Kidney (tissue), 14 donors: Measurements from ENCODE around the gene ACP4. TPM values are rescaled to one million over a fixed set of nuclear protein-coding genes. Genes with fewer than 3 reads are reported as not detected.
A peak's percentile ranks its signal among the peaks of the same experiment; 100 is the strongest.

Source experiments
- DNase-seq, 5 donors: peaks; one replicate each; pipeline ENCODE4 v3.0.0-alpha.2; 2013 to 2020
- FAIRE-seq: peaks from 2 replicates; lab custom pipeline; 2012; peaks lifted over from hg19 to GRCh38; lab: Jason Lieb, UNC
- H3K27ac ChIP-seq, 2 donors: one replicate each; pipeline ENCODE4 v1.7.0; 2013; ENCODE audit warnings: low read depth in 2 of 2, low read length in 2 of 2, inconsistent platforms in 1 of 2
- H3K27me3 ChIP-seq: one replicate; pipeline ENCODE4 v1.7.1; 2013; ENCODE audit warnings: low read length, inconsistent platforms; ENCODE audit not compliant: control insufficient read depth, insufficient read depth
- H3K36me3 ChIP-seq, 3 donors: one replicate each; pipeline versions ENCODE4 v1.7.0 to v1.7.1; 2013; ENCODE audit warnings: low read length in 3 of 3, control low read depth in 1 of 3, inconsistent platforms in 1 of 3; ENCODE audit not compliant: insufficient read depth in 3 of 3, control insufficient read depth in 2 of 3
- H3K4me1 ChIP-seq, 3 donors: one replicate each; pipeline versions ENCODE4 v1.7.0 to v1.7.1; 2013; ENCODE audit warnings: low read length in 3 of 3, inconsistent platforms in 1 of 3, low read depth in 1 of 3; ENCODE audit not compliant: control insufficient read depth in 2 of 3, insufficient read depth in 2 of 3
- H3K4me3 ChIP-seq, 3 donors: one replicate each; pipeline versions ENCODE4 v1.7.0 to v1.8.1; 2013; ENCODE audit warnings: low read length in 3 of 3, control low read depth in 1 of 3, inconsistent platforms in 1 of 3
- H3K9ac ChIP-seq, 3 donors: one replicate each; pipeline versions ENCODE4 v1.7.0 to v1.7.1; 2013; ENCODE audit warnings: low read length in 3 of 3, control low read depth in 1 of 3, inconsistent platforms in 1 of 3
- H3K9me3 ChIP-seq, 3 donors: one replicate each; pipeline versions ENCODE4 v1.7.0 to v1.7.1; 2013; ENCODE audit warnings: low read length in 3 of 3, control low read depth in 1 of 3, inconsistent platforms in 1 of 3; ENCODE audit not compliant: control insufficient read depth in 2 of 3, insufficient read depth in 1 of 3
- intact Hi-C: fragments of 100-400 bp; cut with DNase I; formaldehyde crosslinking; loops from one replicate; pipeline ENCODE4 v1.11.1; 2022
- polyA plus RNA-seq: library from polyadenylated mRNA; stranded (reverse); fragments of 350-450 nt; fragmentation: Illumina TruSeq; extraction: RNeasy Lipid Tissue Mini Kit (QIAGEN cat#74804); gene quantifications from one replicate; pipeline ENCODE4 v1.2.3, GENCODE V29; 2014; ENCODE audit warnings: low read depth, low replicate concordance; ENCODE audit not compliant: insufficient read depth
- total RNA-seq: library from RNA; stranded (reverse); fragmentation: NEBNext Ultra II Directional; extraction: Animal tissue kit (Norgen Biotek cat#: 25700); gene quantifications from one replicate; pipeline ENCODE4 v1.2.1, GENCODE V29; 2021
- TF ChIP-seq, protein P1 (sequence below): IDR thresholded peaks from 3 replicates; pipeline ENCODE4 v1.5.1; 2012; ENCODE audit warnings: mild to moderate bottlenecking, moderate library complexity, borderline replicate concordance; ENCODE audit not compliant: insufficient read depth; ENCODE audit errors: extremely low read depth
- donor health status: control.
- donor health status: control.
- donor health status: control.
- donor health status: control.
- donor health status: control.
- donor health status: DM: yes; HTN: yes; CAD: no.
- donor health status: Normal renal cell carcinoma (clear cell type).

ACP4 gene
- total and polyA plus RNA-seq, 2 donors from 2014 or later = not detected

DNA sequence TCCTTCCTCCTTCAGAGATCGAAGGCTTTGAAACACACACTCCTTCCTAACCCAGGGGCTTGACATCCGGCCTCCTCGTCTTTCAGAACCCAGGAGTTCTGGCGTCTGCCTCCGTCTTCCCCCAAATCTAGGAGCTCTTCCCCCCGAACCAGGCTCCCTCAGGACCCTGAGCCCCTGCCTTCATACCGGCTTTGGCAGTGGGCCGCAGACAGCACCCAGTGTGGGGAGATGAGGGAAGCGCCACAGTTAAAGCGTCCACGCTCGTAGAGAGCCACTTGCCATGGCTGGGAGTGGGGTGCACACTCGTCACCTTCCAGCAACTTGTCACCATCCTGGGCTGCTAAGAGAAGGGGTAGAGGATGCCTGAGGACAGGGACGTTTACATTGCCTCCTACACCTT lies 37.3 kb downstream of the ACP4 start:
- TF ChIP-seq, protein P1, sequence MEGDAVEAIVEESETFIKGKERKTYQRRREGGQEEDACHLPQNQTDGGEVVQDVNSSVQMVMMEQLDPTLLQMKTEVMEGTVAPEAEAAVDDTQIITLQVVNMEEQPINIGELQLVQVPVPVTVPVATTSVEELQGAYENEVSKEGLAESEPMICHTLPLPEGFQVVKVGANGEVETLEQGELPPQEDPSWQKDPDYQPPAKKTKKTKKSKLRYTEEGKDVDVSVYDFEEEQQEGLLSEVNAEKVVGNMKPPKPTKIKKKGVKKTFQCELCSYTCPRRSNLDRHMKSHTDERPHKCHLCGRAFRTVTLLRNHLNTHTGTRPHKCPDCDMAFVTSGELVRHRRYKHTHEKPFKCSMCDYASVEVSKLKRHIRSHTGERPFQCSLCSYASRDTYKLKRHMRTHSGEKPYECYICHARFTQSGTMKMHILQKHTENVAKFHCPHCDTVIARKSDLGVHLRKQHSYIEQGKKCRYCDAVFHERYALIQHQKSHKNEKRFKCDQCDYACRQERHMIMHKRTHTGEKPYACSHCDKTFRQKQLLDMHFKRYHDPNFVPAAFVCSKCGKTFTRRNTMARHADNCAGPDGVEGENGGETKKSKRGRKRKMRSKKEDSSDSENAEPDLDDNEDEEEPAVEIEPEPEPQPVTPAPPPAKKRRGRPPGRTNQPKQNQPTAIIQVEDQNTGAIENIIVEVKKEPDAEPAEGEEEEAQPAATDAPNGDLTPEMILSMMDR = no peak
- intact Hi-C loops = no loop called here
- FAIRE-seq = no peak
- Histone ChIP-seq H3K27ac (no peak overlapping the region), H3K36me3 (no peaks in the 10 kb centered on the region), H3K27me3 (no peaks in the 10 kb centered on the region), H3K4me1 (peaks cover 0 to 7% (median 0%) of the 10 kb centered on the region in 3 donors), H3K9me3 (no peaks in the 10 kb centered on the region), H3K4me3 (no peak overlapping the region), H3K9ac (no peak overlapping the region)
- peak in 1 of 5 donors; percentile 52 for DNase-seq

DNA sequence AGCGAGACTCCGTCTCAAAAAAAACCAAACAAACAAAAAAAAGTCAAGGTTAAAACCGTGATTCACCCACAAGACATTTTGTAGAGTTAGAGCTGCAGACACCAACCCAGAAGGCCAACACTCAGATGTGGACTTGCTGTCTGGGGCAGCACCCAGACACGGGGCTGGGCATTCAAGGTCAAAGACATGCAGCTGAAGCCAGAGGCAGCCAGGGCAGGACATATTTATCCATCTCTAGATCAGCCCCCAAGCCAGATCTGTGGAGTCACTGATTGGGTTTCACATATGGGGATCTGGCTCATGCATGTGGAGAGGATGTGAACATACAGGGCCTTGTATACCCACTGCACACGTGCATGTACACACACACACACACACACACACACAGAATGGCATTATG lies 39.6 kb downstream of the ACP4 start:
- Histone ChIP-seq H3K27ac (no peak overlapping the region), H3K36me3 (no peaks in the 10 kb centered on the region), H3K9ac (no peak overlapping the region), H3K9me3 (no peaks in the 10 kb centered on the region), H3K4me3 (no peak overlapping the region), H3K4me1 (peaks cover 0 to 7% (median 0%) of the 10 kb centered on the region in 3 donors), H3K27me3 (no peaks in the 10 kb centered on the region)
- TF ChIP-seq, protein P1 = no peak
- no peak for DNase-seq
- FAIRE-seq = no peak
- intact Hi-C loops = no loop called here

DNA sequence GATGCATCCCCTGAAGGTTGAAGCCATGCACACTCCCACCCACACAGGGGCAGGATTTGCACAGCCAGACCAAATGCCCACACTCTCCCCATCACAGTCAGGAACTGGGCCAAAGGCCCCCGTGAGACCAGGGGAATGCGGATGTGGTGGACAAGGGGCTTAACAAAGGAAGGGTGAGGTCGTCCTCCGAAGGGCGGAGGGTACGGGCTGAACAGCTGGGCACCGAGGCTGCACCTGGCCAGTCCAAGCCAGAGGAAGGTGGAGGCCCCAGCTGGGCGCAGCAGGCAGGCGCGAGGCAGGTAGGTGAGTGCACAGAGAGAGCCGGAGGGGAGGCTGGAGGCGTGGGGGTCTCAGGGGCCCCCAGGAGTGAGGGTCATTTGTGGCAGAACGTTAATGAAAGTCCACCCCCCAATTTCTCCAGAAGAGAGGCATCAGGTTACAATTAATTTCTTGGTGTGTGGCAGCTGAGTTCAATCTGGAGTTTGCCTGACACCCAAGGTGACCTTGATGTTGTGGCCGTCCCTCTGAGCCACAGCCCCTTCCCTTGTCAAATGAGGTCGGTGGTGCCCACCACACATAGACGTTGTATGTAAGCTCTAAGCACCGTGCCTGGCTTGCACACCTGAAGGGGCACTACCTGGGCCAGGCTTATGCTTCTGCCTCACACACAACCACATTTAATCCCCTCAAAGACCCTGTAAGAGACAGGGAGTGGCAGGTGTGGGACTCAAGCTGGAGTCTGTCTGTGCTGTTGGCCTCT lies 40.2 kb downstream of the ACP4 start:
- Histone ChIP-seq H3K36me3 (no peaks in the 10 kb centered on the region), H3K9ac (no peak overlapping the region), H3K4me3 (no peak overlapping the region), H3K4me1 (peaks cover 0 to 8% (median 0%) of the 10 kb centered on the region in 3 donors), H3K9me3 (no peaks in the 10 kb centered on the region), H3K27ac (peak overlapping the region; percentile 53 to 63), H3K27me3 (no peaks in the 10 kb centered on the region)
- peak in 3 of 5 donors; percentile 29 to 50 (median 38) for DNase-seq
- TF ChIP-seq, protein P1 = no peak
- FAIRE-seq = no peak
- intact Hi-C loops = no loop called here
